ENCODE results near the gene HECTD4.

HECTD4 gene

DNA sequence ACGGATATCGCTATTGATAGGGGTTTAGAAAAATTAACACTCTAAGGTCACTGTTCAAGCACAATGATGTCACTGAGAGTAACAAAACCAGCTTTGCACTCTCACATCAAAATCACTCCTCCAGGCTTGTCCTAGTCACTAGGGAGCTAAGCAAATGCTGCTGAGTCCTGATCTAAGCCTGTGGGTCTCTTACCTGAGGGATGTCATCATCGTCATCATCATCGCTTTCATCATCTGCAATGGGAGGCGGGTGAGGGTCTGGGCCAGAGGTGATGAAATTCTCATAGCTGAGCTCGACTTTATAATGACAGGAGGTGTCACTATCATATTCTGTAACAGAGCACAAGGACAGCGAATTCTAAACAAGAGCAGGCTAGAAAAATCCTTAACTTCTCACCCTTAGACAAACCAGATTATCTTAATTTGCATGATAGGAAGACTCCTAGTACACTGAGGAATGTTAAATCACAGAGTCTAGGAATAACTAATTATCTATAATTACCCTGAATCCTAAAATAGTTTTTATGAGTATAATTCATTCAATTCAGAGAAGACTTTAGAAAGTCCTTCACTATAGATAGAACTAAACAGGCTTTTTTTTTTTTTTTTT lies 173.8 kb downstream of the HECTD4 start:
- H3K4me1 ChIP-seq (ENCODE audit: insufficient read depth, low read length, severe bottlenecking) = no peaks in the 10 kb centered on the region
- H3K27me3 ChIP-seq (ENCODE audit: insufficient read depth, low read length) = no peaks in the 10 kb centered on the region
- H3K9me2 ChIP-seq (ENCODE audit: low read depth, low read length) = no peaks in the 10 kb centered on the region
- H3F3A ChIP-seq (ENCODE audit: insufficient read depth, low read length) = no peaks in the 10 kb centered on the region
- no peak overlapping the region for H3K9ac ChIP-seq (ENCODE audit: low read length)
- H3K4me3 ChIP-seq (ENCODE audit: low read depth, low read length, poor library complexity, severe bottlenecking) = no peak overlapping the region
- no peaks in the 10 kb centered on the region for H4K20me1 ChIP-seq (ENCODE audit: insufficient read depth, low read length)
- no peak overlapping the region for H3K27ac ChIP-seq (ENCODE audit: low read depth, low read length, poor library complexity, severe bottlenecking)
- H3K79me2 ChIP-seq (ENCODE audit: insufficient read depth, low read length) = no peaks in the 10 kb centered on the region
- no peak overlapping the region for H3K4me2 ChIP-seq (ENCODE audit: low read length)
- peaks cover 60% of the 10 kb centered on the region for H3K36me3 ChIP-seq (ENCODE audit: insufficient read depth, low read length)
- H3K9me3 ChIP-seq (ENCODE audit: low read length) = no peaks in the 10 kb centered on the region
- H2AFZ ChIP-seq (ENCODE audit: low read length) = no peak overlapping the region
- no peak for TF ChIP-seq EZH2 (IDR thresholded peaks at IDR 0.05; ENCODE audit: borderline replicate concordance, low read length)
- TF ChIP-seq, protein P1, sequence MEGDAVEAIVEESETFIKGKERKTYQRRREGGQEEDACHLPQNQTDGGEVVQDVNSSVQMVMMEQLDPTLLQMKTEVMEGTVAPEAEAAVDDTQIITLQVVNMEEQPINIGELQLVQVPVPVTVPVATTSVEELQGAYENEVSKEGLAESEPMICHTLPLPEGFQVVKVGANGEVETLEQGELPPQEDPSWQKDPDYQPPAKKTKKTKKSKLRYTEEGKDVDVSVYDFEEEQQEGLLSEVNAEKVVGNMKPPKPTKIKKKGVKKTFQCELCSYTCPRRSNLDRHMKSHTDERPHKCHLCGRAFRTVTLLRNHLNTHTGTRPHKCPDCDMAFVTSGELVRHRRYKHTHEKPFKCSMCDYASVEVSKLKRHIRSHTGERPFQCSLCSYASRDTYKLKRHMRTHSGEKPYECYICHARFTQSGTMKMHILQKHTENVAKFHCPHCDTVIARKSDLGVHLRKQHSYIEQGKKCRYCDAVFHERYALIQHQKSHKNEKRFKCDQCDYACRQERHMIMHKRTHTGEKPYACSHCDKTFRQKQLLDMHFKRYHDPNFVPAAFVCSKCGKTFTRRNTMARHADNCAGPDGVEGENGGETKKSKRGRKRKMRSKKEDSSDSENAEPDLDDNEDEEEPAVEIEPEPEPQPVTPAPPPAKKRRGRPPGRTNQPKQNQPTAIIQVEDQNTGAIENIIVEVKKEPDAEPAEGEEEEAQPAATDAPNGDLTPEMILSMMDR (IDR thresholded peaks at IDR 0.05; ENCODE audit: low read length) = no peak

DNA sequence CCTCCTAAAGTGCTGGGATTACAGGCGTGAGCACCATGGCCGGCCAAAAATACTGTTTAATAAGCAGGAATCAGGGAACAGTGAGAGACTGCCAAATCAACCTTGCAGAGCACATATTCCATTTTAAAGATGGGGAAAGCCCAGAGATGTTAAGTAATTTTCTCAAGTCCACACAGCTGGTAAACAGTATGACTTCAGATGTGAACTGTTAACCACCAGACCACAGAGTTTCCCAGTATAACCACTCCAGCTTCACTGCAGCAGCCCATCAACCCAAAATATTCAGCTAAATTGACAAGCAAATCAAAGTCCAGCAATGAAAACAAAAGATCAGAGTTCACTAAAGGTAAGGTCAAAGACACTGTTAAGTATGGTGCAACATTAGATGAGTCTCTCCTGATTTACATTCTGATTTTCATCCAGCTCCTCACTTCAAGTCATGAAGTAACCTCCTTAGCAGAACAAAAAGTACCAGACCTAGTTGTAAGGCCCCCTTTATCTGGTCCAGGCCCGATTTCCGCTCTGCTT lies 174.8 kb downstream of the HECTD4 start:
- H4K20me1 ChIP-seq (ENCODE audit: insufficient read depth, low read length) = no peaks in the 10 kb centered on the region
- TF ChIP-seq, protein P1 (IDR thresholded peaks at IDR 0.05; ENCODE audit: low read length) = no peak
- TF ChIP-seq EZH2 (IDR thresholded peaks at IDR 0.05; ENCODE audit: borderline replicate concordance, low read length) = no peak
- H3K36me3 ChIP-seq (ENCODE audit: insufficient read depth, low read length) = peaks cover 67% of the 10 kb centered on the region
- H3K79me2 ChIP-seq (ENCODE audit: insufficient read depth, low read length) = no peaks in the 10 kb centered on the region
- no peaks in the 10 kb centered on the region for H3K9me2 ChIP-seq (ENCODE audit: low read depth, low read length)
- no peaks in the 10 kb centered on the region for H3K27me3 ChIP-seq (ENCODE audit: insufficient read depth, low read length)
- H3F3A ChIP-seq (ENCODE audit: insufficient read depth, low read length) = no peaks in the 10 kb centered on the region
- H3K27ac ChIP-seq (ENCODE audit: low read depth, low read length, poor library complexity, severe bottlenecking) = no peak overlapping the region
- no peaks in the 10 kb centered on the region for H3K4me1 ChIP-seq (ENCODE audit: insufficient read depth, low read length, severe bottlenecking)
- no peak overlapping the region for H2AFZ ChIP-seq (ENCODE audit: low read length)
- no peaks in the 10 kb centered on the region for H3K9me3 ChIP-seq (ENCODE audit: low read length)
- no peak overlapping the region for H3K9ac ChIP-seq (ENCODE audit: low read length)
- H3K4me2 ChIP-seq (ENCODE audit: low read length) = no peak overlapping the region
- H3K4me3 ChIP-seq (ENCODE audit: low read depth, low read length, poor library complexity, severe bottlenecking) = no peak overlapping the region

DNA sequence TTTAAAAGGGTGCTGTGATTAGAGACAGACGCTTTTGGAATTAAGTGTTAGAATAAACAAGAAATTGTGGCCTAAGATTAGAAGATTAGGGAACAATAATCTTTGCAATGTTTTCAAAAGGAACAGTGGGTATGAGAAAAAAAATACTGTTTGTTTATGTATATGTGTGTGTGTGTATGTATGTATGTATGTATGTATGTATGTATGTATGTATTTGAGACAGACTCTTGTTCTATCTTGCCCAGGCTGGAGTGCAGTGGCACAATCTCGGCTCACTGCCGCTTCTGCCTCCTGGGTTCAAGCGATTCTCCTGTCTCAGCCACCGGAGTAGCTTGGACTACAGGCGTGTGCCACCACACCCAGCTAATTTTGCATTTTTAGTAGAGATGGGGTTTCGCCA lies 175.3 kb downstream of the HECTD4 start:
- Histone ChIP-seq H3K4me2 (ENCODE audit: low read length) (no peak overlapping the region), H3K27me3 (ENCODE audit: insufficient read depth, low read length) (no peaks in the 10 kb centered on the region), H2AFZ (ENCODE audit: low read length) (no peak overlapping the region), H3K9ac (ENCODE audit: low read length) (no peak overlapping the region), H3F3A (ENCODE audit: insufficient read depth, low read length) (no peaks in the 10 kb centered on the region), H3K9me2 (ENCODE audit: low read depth, low read length) (no peaks in the 10 kb centered on the region), H4K20me1 (ENCODE audit: insufficient read depth, low read length) (no peaks in the 10 kb centered on the region), H3K4me1 (ENCODE audit: insufficient read depth, low read length, severe bottlenecking) (no peaks in the 10 kb centered on the region), H3K36me3 (ENCODE audit: insufficient read depth, low read length) (peaks cover 67% of the 10 kb centered on the region), H3K4me3 (ENCODE audit: low read depth, low read length, poor library complexity, severe bottlenecking) (no peak overlapping the region), H3K27ac (ENCODE audit: low read depth, low read length, poor library complexity, severe bottlenecking) (no peak overlapping the region), H3K9me3 (ENCODE audit: low read length) (no peaks in the 10 kb centered on the region), H3K79me2 (ENCODE audit: insufficient read depth, low read length) (no peaks in the 10 kb centered on the region)
- TF ChIP-seq, protein P1 (IDR thresholded peaks at IDR 0.05; ENCODE audit: low read length) = no peak
- TF ChIP-seq EZH2 (IDR thresholded peaks at IDR 0.05; ENCODE audit: borderline replicate concordance, low read length) = no peak
